ENCODE measurements around the gene ST6GALNAC2.
"Not testable (repeated sequence)": the region's sequence is repeated elsewhere in the genome, so short reads cannot be mapped to it uniquely, and the experiment has no call there.

The ST6GALNAC2 gene

DNA sequence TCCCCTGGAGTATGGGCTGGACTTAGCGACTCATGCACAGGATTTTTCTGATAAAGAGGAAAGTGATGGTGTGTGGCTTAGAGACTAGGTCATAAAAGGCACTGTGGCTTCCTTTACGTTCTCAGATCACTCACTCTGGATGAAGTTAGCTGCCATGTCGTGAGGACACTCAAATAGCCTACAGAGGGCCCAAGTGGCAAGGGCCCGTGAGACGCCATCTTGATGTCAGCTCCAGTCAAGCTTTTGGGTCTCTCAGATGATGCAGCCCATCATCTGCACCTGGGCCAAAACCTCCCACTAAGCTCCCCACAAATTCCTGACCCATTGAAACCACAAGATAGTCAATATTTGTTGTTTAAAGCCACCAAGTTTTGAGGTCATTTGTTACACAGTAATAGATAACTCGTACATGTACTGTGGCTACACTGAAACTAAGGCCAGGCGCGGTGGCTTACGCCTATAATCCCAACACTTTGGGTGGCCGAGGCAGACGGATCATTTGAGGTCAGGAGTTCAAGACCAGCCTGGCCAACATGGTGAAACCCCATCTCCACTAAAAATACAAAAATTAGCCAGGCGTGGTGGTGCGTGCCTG, 14.7 kb downstream of the ST6GALNAC2 start:
- no peak for DNase-seq (ENCODE audit: low spot score)

DNA sequence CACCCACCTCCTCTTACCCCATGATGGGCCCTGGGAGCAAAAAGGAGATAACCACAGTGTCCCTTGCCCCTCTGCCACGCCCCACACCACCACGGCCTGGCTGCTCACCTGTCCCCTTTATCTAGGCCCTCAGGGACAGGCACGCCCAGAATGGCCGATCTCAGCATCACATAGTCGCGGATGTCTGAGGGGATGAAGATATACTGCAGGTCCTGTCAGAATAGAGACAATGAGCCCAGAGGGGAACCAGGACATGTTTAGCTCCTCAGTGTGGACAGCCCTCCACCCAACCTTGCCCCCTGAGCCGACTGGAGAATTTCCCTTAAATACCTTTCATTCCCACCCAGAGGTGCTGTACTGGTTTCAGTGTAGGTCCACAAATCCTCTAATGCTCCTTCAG, 15.2 kb downstream of the ST6GALNAC2 start:
- no peak for DNase-seq (ENCODE audit: low spot score)

DNA sequence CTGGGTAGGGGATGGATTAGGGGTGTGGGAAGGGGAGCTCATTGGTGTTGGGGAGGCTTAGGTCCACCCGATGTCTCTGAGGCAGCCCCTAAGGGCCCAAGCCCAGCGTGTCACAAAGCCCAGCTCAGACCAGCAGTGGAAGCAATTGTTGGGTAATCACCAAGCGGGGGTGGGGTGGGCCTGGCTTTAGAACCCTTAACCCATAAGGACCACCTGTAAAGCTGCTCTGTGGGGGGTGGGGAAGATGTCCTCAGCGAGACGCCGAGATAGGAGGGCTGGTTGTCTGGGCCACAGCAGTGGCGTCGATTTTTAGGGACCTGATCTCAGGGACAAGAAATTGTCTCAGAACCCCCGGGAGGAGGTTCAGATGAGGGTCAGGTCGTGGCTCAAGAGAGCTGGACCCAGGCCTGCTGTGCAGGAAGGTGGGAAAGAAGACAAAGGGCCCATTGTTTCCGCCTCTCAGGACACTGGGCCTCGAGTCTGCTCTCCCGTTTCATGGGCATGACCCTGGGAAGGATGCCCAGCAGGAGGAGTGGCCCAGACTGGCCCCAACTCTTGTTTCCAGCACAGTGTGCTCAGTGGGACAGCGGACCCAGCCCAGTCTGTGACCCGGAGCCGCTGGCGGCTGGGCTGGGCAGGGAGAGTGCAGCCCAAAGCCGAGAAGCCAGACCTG, 15.9 kb downstream of the ST6GALNAC2 start:
- no peak for DNase-seq (ENCODE audit: low spot score)

DNA sequence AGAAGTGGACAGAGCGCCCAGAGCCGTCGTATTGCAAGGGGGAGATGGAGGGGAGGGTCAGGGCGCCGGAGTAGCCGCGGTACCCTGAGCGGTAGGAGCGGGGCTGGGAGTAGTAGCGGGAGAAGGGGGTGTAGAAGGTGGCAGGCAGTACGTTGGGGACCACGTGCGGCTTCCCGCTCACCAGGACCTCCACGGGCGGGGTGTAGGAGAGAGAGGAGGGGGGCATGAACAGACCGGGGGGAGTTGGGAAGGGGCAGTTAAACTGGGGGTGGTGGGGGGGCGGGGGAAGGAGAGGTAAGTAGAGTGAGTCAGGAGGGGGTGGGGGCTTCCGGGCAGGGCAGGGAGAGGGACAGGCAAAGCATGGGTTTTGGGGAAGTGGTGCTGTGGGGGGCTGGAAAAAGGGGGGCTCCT, 16.8 kb downstream of the ST6GALNAC2 start:
- no peak for DNase-seq (ENCODE audit: low spot score)

DNA sequence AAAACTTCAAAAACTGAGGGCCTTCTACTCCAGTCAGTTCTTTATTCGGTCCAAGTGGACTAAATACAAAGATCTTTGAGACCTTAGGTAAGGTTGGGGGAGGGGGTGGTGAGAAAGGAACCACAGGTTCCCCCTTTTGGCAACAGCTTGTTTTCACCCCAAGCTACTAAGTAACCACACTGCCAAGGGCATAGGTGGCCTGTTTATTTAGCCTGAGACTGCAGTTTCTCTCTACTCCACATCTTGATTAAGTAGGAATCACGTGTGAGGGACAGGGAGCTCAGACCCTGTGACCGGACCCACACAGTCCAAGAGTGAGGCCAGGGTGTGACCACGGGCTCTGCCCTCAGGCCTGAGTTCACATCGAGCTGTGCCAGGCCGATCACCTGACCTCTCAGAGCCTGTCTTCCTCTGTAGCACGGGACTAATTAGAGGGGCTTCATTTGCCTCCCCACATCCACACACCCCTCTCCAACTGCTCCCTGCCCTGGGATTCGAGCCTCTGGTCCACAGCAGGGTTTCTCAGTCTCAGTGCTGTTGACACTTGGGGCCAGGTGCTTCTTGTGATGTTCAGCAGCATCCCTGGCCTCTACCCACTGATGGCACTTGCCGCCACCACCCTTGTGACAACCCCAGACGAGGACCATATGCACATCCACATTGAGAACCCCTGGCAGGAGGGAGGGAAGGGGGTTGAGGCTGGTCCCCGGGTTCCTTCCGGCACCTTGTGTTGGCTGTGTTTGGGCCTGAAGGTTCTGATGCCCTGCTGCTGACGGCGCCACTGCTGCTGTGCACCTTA, 17.8 kb downstream of the ST6GALNAC2 start:
- peak; percentile 50 for DNase-seq (ENCODE audit: low spot score)

DNA sequence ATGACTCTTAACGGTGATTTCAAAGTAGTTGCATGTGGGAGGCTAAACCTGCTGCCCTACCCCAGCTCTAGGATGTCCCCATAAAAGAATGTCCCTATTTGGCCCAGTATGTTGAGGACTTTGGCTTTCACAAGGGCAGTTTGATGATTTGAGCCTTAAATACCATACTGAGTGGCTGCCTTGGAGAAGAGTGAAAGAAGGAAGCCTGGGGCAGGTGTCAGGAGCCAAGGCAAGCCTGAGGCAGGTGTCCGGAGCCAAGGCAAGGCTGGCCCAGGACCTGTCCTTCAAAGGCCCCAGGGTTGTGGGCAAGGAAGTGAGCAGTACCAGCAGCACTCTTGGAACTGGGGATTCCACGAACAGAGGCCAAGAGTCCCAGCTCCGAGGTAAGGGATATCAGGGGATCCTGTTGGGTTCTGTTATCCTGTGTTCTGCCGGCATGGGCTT, 18.6 kb downstream of the ST6GALNAC2 start:
- no peak for DNase-seq (ENCODE audit: low spot score)

DNA sequence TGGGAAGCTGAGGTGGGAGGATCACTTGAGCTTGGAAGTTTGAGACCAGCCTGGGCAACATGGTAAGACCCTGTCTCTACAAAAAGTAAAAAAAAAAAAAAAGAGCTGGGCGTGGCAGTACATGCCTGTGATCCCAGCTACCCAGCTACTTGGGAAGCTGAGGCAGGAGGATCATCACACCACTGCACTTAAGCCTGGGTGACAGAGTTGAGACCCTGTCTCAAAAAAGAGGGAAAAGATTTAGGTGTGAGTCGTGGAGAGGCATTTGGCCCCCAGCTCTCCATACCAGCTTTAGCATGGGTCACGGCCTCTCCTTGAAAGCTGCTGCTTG, 19.1 kb downstream of the ST6GALNAC2 start:
- no peak for DNase-seq (ENCODE audit: low spot score)

DNA sequence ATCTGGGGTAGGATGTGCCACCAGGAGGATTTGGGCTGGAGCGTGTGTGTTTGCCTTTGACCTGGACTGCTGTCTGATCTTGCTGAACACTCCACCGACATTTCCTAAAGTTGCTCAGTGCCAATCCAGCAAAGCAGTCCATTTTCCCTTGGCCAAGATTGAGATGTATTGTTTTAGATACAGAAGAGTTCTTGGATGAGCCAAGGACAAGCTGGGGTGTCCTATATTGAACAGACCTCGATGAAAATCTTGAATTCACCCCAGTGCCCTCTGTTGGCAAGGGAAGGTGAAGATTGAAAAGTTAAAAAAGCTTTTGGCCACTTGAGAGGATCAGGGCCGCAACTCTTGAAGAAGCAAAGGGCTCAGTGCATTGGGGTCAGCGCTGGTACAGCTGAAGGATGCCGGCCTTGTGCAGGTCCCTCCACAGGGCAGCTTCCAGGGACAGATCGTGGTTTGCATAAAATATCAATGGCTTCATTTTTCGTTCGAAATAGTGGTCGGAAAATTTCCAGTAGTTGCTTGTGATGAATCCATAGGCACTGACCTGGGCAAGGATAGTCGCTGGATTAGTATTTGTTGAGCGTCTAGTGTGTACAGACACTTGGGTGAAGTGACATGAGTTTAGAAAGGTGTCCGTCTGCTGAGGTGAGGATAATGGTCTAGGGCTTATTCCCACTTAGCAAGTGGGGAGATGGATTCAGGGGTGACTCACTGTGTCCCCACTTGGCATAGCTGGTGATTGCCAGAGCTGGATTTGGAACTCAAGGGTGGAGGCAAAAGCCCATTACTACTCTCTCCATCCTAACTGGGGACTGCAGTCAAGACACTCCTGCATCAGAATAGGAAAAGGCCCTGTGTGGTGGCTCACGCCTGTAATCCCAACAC, 19.7 kb downstream of the ST6GALNAC2 start:
- peak; percentile 27 for DNase-seq (ENCODE audit: low spot score)

DNA sequence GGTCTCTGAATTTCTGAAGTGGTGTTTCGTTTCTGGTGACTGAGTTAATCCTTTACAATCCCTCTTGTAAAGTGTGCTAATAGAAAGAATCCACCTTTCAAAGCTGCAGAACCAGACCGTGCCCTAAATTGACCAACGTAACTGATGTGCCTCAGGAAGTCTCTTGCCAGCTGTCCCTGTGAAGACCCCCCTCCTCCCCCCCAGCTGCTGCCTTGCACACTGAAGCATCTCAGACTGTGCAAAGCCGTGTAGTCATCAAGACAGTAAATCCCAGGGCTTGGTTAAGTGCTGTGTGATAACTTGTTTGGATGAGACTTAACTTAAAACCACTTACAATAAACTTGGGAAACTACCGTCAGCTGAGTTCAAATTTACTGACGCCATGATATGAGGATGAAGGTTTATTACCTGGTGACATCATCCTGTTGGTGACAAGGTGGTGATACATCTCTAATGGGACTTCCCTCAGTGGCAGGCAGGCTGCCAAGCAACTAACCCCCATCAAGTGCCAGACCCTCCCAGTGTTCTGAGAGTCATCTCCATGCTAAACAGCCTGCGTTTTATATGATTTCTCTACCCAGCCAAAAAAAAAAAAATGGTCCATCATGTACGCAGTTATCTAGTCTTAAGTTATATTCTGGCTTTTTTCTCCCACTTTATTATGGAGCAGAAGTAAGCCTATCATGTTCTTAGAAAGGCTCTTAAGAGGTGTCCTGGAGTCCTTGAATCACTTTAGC, 20.5 kb downstream of the ST6GALNAC2 start:
- peak; percentile 27 for DNase-seq (ENCODE audit: low spot score)

DNA sequence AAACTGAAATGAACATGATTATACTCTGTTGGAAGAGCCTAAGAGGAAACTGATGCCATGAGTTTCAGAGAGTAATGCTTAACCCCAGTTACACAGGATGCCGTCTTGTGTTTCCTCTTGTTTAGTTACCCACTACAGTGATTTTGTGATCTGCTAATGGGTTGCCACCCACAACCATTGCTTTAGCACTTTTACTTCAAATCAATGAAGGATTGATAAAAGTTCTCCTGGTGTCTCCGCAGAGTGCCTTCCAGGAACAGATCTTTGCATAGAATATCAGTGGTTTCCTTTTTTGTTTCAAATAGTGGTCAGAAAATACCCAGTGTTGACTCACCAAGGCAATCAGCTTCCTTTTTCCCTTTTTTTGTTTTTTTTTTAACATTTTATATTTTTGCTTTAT, 22.3 kb downstream of the ST6GALNAC2 start:
- not testable (repeated sequence) for DNase-seq (ENCODE audit: low spot score)

DNA sequence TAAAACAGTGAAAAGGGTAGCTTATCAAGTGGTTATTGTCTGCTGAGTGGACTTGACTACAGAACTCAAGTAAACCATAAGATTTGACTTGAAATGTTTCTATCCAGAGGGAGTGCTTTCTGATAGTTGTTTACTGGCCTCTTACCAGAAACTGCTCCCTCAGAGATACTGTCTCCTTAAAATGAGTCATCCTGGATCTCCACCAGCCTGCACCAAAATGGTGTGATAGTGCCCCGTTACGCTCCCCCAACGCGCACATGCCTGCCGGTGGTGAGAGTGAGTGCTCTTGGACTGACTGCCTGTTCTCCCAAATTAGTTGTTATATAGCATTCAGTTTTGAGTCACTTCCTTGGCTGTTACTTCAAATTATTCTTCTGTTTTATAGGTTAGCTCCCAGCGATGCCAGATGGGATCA, 22.9 kb downstream of the ST6GALNAC2 start:
- DNase-seq (ENCODE audit: low spot score): no peak

DNA sequence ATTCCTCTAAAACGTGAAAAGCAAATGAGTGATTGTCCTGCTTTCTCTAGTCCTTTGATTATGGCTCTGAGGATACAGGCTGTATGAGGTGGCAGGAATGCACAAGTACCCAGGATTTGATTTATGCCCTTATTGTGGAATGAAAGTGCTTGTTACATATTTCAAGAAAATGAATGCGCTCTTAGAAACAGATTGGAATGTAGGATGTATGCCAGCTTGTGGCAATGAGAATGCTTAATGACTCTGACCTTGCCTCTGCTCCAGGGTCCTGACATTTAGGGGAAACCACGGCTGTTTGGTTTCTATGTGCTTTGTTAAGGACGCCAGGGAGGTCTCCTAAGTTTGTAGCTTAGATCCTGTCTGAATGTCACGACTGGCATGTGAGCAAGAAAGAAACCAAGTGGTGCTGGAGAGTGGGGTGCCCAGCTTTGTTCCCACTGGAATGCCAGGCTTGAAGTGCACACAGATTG, 23.8 kb downstream of the ST6GALNAC2 start:
- no peak for DNase-seq (ENCODE audit: low spot score)

DNA sequence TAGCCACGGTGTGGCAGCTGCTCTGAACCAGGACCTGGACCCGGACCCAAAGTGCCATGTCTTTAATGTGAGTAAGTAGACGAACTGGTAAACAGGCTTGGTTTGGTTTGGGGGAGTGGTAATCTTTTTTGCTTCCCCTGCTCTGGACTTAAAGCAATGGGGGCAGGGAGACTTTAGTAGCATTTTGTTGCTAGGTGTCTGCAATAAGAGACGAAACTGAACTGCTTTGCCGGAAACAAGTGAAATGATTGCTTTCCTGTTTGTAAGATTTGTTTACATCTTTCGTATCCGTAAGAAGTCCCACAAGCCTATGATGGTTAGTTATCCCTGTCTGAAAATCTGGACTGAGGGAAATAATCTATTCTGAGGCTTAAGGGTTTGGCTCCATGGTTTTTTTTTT, 24.3 kb downstream of the ST6GALNAC2 start:
- no peak for DNase-seq (ENCODE audit: low spot score)

DNA sequence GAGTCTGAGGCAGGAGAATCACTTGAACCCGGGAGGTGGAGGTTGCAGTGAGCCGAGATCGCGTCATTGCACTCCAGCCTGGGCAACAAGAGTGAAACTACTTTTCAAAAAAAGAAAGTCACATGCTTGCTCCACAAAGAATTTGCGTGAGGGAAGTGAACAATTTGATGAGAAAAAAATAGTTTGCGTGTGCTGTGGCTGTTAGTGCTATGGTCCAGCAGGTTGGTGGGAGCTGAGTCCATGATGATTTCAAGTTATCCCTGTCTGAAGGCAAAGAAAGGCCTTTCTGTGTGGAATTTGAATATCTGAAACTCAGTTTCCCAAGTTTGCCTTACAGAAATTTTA, 24.8 kb downstream of the ST6GALNAC2 start:
- no peak for DNase-seq (ENCODE audit: low spot score)

DNA sequence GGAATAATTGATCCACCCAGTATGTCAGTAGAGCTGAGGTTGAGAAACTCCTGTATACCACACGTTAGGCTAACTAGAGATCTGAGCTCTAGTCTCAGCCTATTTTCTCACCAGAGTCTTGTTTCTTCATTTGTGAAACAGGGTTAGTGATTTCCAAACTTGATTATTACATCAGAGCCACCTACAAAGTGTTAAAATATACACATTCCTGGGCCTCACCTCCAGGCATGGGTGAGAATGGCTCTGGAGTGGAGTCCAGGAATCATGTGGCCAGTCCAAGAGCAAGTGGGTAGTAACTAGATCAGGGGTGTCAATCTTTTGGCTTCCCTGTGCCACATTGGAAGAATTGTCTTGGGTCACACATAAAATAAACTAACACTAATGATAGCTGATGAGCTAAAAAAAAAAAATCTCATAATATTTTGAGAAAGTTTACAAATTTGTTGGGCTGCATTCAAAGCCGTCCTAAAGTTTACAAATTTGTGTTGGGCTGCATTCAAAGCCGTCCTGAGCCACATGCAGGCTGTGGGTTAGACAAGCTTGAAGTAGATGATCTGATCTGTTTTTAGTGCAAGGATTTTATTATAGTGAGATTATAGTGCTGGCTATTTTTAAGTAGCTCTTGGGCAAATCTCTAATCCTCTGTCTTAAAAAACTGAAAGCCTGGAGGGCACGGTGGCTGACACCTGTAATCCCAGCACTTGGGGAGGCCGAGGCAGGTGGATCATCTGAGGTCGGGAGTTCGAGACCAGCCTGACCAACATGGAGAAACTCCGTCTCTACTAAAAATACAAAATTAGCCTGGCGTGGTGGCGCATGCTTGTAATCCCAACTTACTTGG, 25.4 kb downstream of the ST6GALNAC2 start:
- DNase-seq (ENCODE audit: low spot score): no peak

DNA sequence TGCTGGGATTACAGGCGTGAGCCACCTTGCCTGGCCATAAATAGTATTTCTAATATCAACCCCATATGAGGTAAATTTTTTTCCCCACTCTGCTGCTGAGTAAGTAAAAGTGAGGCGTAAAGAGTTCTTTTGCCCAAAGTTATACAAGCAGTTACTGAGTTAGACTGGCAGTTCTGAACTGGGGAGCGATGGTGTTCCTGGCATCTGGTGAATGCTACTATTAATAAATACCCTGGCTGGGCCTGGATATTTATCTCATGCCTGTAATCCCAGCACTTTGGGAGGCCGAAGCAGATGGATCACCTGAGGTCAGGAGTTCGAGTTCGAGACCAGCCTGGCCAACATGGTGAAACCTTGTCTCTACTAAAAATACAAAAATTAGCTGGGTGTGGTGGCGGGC, 26.2 kb downstream of the ST6GALNAC2 start:
- DNase-seq (ENCODE audit: low spot score): not testable (repeated sequence)

DNA sequence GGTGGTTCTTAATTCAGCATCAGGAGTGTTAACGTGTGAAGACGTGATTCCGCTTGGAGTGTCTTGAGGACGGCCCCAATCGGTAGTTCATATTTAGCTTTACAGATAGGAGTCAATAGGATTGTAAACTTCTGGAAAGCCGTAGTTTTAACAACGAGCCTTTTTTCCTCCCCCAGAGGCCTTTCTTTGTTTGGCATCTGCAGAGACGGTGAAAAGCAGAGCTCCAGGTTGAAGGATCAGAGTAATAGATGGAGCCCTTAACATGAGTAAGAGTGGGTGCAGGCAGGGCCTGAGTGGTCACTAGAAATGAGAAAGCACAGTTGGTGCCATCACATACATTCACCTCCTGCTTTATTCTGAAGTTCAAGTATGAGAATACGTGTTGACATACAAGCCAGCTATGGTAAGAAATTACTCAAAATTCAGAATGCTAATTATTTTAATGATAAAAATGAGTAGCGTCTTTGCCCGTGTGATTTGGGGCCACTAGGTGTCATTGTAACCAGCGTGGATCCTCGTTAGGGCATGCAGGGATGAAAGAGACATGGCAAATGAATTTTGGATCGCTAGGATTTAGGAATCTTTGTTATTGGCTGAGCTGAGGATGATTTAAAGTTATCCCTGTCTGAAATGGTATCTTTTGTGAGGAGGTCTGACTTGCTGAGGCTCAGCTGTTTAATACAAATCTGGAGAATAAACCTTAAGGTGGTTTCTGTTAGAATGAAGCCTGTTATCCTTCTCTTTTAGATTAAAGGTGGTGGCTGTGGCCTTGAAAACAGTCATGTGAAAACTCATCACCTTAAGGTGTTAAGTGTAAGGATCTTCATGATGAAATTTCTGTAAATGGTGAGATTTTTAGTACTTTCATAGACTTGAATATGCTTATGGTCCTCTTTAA, 27.2 kb downstream of the ST6GALNAC2 start:
- DNase-seq (ENCODE audit: low spot score): peak; percentile 59

DNA sequence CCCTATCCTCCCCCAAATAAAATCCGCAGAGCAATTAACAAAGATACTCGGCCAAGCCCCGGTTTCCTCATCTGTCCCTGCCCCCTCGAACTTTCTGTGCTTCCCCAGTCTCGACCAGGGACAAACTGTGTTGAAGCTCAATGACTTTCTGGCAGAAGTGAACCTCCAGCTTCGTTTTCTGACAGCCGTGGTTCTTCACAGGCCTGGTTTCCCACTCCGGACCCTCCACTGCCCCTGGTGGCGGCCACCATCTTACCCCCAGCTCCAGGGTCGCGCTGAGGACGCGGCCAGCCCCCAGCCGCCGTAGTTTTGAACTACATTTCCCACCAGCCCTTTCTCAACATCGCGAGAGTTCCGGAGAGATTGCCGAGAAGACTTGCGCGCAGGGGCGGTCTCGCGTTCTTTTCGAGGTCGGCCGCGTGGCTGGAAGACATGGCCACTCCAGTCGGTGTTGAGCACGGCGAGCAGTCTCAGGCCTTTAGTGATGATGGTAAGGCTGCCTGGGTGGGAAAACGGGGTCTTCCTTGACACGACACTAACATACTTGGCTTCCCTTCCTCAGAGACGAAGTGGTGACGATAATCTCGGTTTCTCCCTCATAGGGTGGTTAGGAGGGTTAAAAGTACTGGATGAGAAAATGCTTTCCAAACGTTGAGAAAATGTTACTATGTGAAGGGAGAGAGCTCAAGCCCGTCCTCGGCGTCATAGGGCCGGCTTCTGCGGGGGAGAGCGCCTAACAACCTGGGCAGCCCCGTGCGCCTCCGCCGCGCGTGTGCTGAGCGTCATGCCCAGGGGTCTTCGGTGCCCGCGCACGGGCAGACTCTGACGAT, 28.1 kb downstream of the ST6GALNAC2 start:
- DNase-seq (ENCODE audit: low spot score): peak; percentile 99
